ENCODE results near the gene SCTR. TPM values are rescaled to one million over a fixed set of nuclear protein-coding genes. Genes with fewer than 3 reads are reported as not detected.

Gene SCTR
- total RNA-seq, 1 experiment from 2014 or later, result not detected

DNA sequence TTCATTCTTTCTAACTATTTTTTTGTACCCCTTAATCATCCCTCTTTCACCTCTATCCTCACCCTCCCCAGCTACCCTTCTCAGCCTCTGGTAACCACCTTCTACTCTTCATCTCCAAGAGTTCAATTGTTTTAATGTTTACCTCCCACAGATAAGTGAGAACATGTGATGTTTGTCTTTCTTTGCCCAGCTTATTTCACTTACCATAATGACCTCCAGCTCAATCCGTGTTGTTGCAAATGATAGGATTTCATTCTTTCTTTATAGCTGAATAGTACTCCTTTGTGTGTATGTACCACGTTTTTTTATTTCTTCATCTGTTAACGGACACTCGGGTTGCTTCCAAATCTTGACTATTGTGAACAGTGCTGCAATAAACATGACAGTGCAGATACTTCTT is 114.8 kb downstream of the SCTR start:
- intact Hi-C loops (cut with micrococcal nuclease; ENCODE audit: unreplicated experiment), result loop anchor here (5.0 kb wide), 5 partner anchors 117 to 1273 kb away; no protein-coding TSS in a partner anchor
- BruUV-seq (replicated peaks), result no TSS peak
- no peak for DNase-seq
- Histone ChIP-seq H3K36me3 (ENCODE audit: low read depth) (no peaks in the 10 kb centered on the region), H4K20me1 (ENCODE audit: insufficient read depth) (no peaks in the 10 kb centered on the region), H3K4me3 (no peak overlapping the region), H3K4me2 (no peak overlapping the region), H2AFZ (no peak overlapping the region), H3F3A (ENCODE audit: insufficient read depth, low read depth) (no peaks in the 10 kb centered on the region), H3K79me2 (ENCODE audit: low read depth) (no peaks in the 10 kb centered on the region), H3K27ac (no peak overlapping the region), H3K4me1 (replicated peaks; ENCODE audit: insufficient read depth) (no peaks in the 10 kb centered on the region), H3K9me3 (ENCODE audit: insufficient read depth, low read depth) (no peaks in the 10 kb centered on the region), H3K27me3 (ENCODE audit: insufficient read depth, low read depth) (no peaks in the 10 kb centered on the region), H3K9me2 (ENCODE audit: insufficient read depth) (no peaks in the 10 kb centered on the region)
- ChIA-PET POLR2A (ENCODE audit: unreplicated experiment) (no interaction called here), CTCF (no interaction called here)
- TF ChIP-seq, protein P1, sequence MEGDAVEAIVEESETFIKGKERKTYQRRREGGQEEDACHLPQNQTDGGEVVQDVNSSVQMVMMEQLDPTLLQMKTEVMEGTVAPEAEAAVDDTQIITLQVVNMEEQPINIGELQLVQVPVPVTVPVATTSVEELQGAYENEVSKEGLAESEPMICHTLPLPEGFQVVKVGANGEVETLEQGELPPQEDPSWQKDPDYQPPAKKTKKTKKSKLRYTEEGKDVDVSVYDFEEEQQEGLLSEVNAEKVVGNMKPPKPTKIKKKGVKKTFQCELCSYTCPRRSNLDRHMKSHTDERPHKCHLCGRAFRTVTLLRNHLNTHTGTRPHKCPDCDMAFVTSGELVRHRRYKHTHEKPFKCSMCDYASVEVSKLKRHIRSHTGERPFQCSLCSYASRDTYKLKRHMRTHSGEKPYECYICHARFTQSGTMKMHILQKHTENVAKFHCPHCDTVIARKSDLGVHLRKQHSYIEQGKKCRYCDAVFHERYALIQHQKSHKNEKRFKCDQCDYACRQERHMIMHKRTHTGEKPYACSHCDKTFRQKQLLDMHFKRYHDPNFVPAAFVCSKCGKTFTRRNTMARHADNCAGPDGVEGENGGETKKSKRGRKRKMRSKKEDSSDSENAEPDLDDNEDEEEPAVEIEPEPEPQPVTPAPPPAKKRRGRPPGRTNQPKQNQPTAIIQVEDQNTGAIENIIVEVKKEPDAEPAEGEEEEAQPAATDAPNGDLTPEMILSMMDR (conservative IDR thresholded peaks at IDR 0.05), result no peak
- no peak for TF ChIP-seq EZH2 (IDR thresholded peaks at IDR 0.05; ENCODE audit: low read depth)

- DNase-seq, result no peak
- BruUV-seq (replicated peaks), result no TSS peak
- H3K9me3 ChIP-seq (ENCODE audit: insufficient read depth, low read depth), result no peaks in the 10 kb centered on the region
- H3K36me3 ChIP-seq (ENCODE audit: low read depth), result no peaks in the 10 kb centered on the region
- no peaks in the 10 kb centered on the region for H3F3A ChIP-seq (ENCODE audit: insufficient read depth, low read depth)
- H3K4me1 ChIP-seq (replicated peaks; ENCODE audit: insufficient read depth), result no peaks in the 10 kb centered on the region
- no peak overlapping the region for H3K4me3 ChIP-seq
- intact Hi-C loops (cut with micrococcal nuclease; ENCODE audit: unreplicated experiment), result loop anchor here (5.0 kb wide), 5 partner anchors 116 to 1274 kb away; no protein-coding TSS in a partner anchor
- no peaks in the 10 kb centered on the region for H3K79me2 ChIP-seq (ENCODE audit: low read depth)
- POLR2A ChIA-PET (ENCODE audit: unreplicated experiment), result no interaction called here
- H3K4me2 ChIP-seq, result no peak overlapping the region
- CTCF ChIA-PET, result interaction anchor here (0.5 to 1.0 kb wide), 2 partner anchors 68 to 269 kb away, joined by 4 to 6 read pairs; no protein-coding TSS in a partner anchor
- H3K9me2 ChIP-seq (ENCODE audit: insufficient read depth), result no peaks in the 10 kb centered on the region
- H3K27ac ChIP-seq, result no peak overlapping the region
- no peaks in the 10 kb centered on the region for H4K20me1 ChIP-seq (ENCODE audit: insufficient read depth)
- no peaks in the 10 kb centered on the region for H3K27me3 ChIP-seq (ENCODE audit: insufficient read depth, low read depth)
- H2AFZ ChIP-seq, result no peak overlapping the region; the same call in 1 of the 2 replicates
- TF ChIP-seq EZH2 (IDR thresholded peaks at IDR 0.05; ENCODE audit: low read depth), result no peak
- TF ChIP-seq, protein P1 (conservative IDR thresholded peaks at IDR 0.05), result no peak
Measured at GRCh38 chr2:119408221-119408619, 116.1 kb downstream of the SCTR start.

DNA sequence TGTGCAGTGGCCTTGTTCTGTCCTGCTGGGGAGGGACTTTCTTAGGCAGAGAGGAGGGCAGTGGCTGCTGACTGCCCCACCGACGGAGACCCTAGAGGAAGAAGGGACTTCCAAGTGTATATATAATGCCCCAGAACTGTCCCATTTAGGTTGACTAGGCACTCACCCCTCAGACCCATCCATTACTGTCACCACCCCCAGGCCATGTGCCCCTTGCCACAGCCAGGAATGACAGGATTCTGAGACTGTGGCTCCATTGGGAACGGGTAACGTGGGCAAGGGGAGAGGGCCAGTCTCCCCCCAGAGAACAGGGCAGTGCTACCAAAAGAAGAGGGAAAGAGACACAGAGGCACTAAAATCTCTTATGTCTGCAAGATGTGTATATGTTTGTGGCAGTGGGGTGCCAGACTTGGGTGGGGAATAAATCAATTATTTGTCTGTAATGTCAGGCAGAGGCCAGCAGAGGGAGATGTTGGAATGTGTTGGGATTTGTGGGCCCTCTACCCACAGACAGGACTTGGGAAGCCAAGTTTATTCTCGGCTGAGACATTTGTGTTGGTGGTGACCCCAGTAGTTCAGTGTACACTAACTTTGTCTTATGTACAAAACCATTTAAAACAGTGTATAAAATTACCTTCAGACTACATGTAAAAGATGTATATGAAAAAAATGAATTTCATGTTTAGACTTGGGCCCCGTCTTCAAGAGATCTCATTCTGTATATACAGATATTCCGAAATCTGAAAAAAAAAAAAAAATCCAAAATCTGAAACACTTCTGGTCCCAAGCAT is 116.7 kb downstream of the SCTR start:
- intact Hi-C loops (cut with micrococcal nuclease; ENCODE audit: unreplicated experiment), result loop anchor here (1.0 to 5.0 kb wide), 8 partner anchors 69 to 1275 kb away; no protein-coding TSS in a partner anchor
- POLR2A ChIA-PET (ENCODE audit: unreplicated experiment), result no interaction called here
- no peak overlapping the region for H2AFZ ChIP-seq
- no TSS peak for BruUV-seq (replicated peaks)
- no peaks in the 10 kb centered on the region for H3K27me3 ChIP-seq (ENCODE audit: insufficient read depth, low read depth)
- TF ChIP-seq, protein P1 (conservative IDR thresholded peaks at IDR 0.05), result peak; percentile 98
- TF ChIP-seq EZH2 (IDR thresholded peaks at IDR 0.05; ENCODE audit: low read depth), result no peak
- no peaks in the 10 kb centered on the region for H3F3A ChIP-seq (ENCODE audit: insufficient read depth, low read depth)
- no peaks in the 10 kb centered on the region for H4K20me1 ChIP-seq (ENCODE audit: insufficient read depth)
- CTCF ChIA-PET, result interaction anchor here (1.0 kb wide), 1 partner anchor 69 kb away, joined by 6 read pairs; no protein-coding TSS in a partner anchor
- peaks cover 5% of the 10 kb centered on the region; the same call in 1 of the 2 replicates for H3K4me1 ChIP-seq (replicated peaks; ENCODE audit: insufficient read depth)
- no peak overlapping the region for H3K27ac ChIP-seq
- H3K36me3 ChIP-seq (ENCODE audit: low read depth), result no peaks in the 10 kb centered on the region
- H3K4me3 ChIP-seq, result no peak overlapping the region
- H3K4me2 ChIP-seq, result no peak overlapping the region
- no peaks in the 10 kb centered on the region for H3K9me2 ChIP-seq (ENCODE audit: insufficient read depth)
- no peaks in the 10 kb centered on the region for H3K79me2 ChIP-seq (ENCODE audit: low read depth)
- no peaks in the 10 kb centered on the region for H3K9me3 ChIP-seq (ENCODE audit: insufficient read depth, low read depth)
- DNase-seq, result peak; percentile 44 to 57

Data from PC-9 (cell line).